Motor neuron (in vitro differentiated cells): ENCODE results near the gene OSBP2. TPM values are rescaled to one million over a fixed set of nuclear protein-coding genes. Genes with fewer than 3 reads are reported as not detected.

ENCODE experiments used
- ATAC-seq, 8 experiments: fragments of 200-7000 bp; cut with Tn5 transposase; replicated peaks in 6 of 8; 2 replicates each; pipeline ENCODE4 v1.8.0; 2021; ENCODE audit warnings: mild to moderate bottlenecking in 8 of 8, moderate library complexity in 8 of 8
- H3K27ac ChIP-seq, 2 donors: fragments of 250-450 bp; sonication (Bioruptor Pico); 2 replicates each; pipeline ENCODE4 v1.9.0; 2021; ENCODE audit warnings: antibody characterized with exemption in 2 of 2, mild to moderate bottlenecking in 2 of 2, moderate library complexity in 1 of 2
- H3K4me1 ChIP-seq, 2 donors: fragments of 250-450 bp; sonication (Bioruptor Pico); replicated peaks in 1 of 2; 2 replicates each; pipeline ENCODE4 v1.6.1; 2021; ENCODE audit warnings: antibody characterized with exemption in 2 of 2, mild to moderate bottlenecking in 2 of 2, moderate library complexity in 1 of 2
- H3K4me3 ChIP-seq, 5 donors: fragments of 250-450 bp; sonication (Bioruptor Pico); 2 replicates each; pipeline ENCODE4 v1.9.0; 2021; ENCODE audit warnings: antibody characterized with exemption in 5 of 5, mild to moderate bottlenecking in 5 of 5, moderate library complexity in 4 of 5
- WGBS, 10 experiments: fragments of 450-650 bp; shearing (Covaris generic); methylation state at CpG; one replicate each; pipeline ENCODE4 v1.0.0; 2022; 5-methylcytosine and 5-hydroxymethylcytosine counted together
- in situ Hi-C, 9 experiments: fragments of 400-800 bp; cut with MboI; loops; one replicate each; pipeline ENCODE4 v1.15.0; 2021; ENCODE audit warnings: low sequenced_read_pairs in 9 of 9, low pct_unique_long_range_greater_than_20kb in 2 of 9; ENCODE audit not compliant: unreplicated experiment in 9 of 9
- total RNA-seq, 8 experiments: library from RNA; unstranded; fragments of 300-600 nt; gene quantifications; 2 replicates each; pipeline versions ENCODE4 v1.2.3 to v1.2.4, GENCODE V29; 2022

OSBP2 gene
- total RNA-seq, 8 experiments from 2014 or later, result 0.63 to 16.6 (median 5.4) TPM

GRCh38 chr22:30865656-30866055 is 171.0 kb downstream of the OSBP2 start:
- ATAC-seq, result no peak
- WGBS, 10 experiments, result 50 to 100% (median 85%) methylated on average over 1 to 8 of the region's 11 CpGs; no CpG with 5 or more reads in 2 of the 10 experiments
- Histone ChIP-seq H3K4me3 (no peak overlapping the region), H3K4me1 (peaks cover 16 to 18% of the 10 kb centered on the region in 2 donors), H3K27ac (no peak overlapping the region)
- in situ Hi-C loops, result no loop called here

GRCh38 chr22:30866216-30866615 is 171.5 kb downstream of the OSBP2 start:
- Histone ChIP-seq H3K4me3 (no peak overlapping the region), H3K27ac (no peak overlapping the region), H3K4me1 (peaks cover 10 to 13% of the 10 kb centered on the region in 2 donors)
- in situ Hi-C loops, result no loop called here
- ATAC-seq, result no peak
- 60 to 100% (median 92%) methylated on average over 1 to 6 of the region's 8 CpGs; no CpG with 5 or more reads in 4 of the 10 experiments for WGBS, 10 experiments

- ATAC-seq, result peak in 1 of 8 experiments; percentile 19
- Histone ChIP-seq H3K27ac (no peak overlapping the region), H3K4me1 (peaks cover 10 to 11% of the 10 kb centered on the region in 2 donors), H3K4me3 (no peak overlapping the region)
- WGBS, 10 experiments, result 50 to 100% (median 100%) methylated on average over 1 to 2 of the region's 4 CpGs; no CpG with 5 or more reads in 4 of the 10 experiments
- in situ Hi-C loops, result no loop called here
These were observed 172.2 kb downstream of the OSBP2 start for GRCh38 chr22:30866811-30867271.

- Histone ChIP-seq H3K4me1 (peaks cover 15 to 16% of the 10 kb centered on the region in 2 donors), H3K4me3 (no peak overlapping the region), H3K27ac (no peak overlapping the region)
- in situ Hi-C loops, result no loop called here
- ATAC-seq, result peak in 4 of 8 experiments; percentile 9 to 27 (median 26)
- WGBS, 10 experiments, result 40 to 90% (median 80%) methylated on average over 2 to 8 of the region's 19 CpGs; no CpG with 5 or more reads in 3 of the 10 experiments
These were observed 173.3 kb downstream of the OSBP2 start for GRCh38 chr22:30867746-30868662.

GRCh38 chr22:30868663-30869385 is 174.2 kb downstream of the OSBP2 start:
- ATAC-seq, result peak in 7 of 8 experiments; percentile 38 to 83 (median 68)
- Histone ChIP-seq H3K4me3 (no peak overlapping the region), H3K4me1 (peaks cover 10 to 14% of the 10 kb centered on the region in 2 donors), H3K27ac (no peak overlapping the region)
- 40 to 75% (median 59%) methylated on average over 1 to 6 of the region's 12 CpGs; no CpG with 5 or more reads in 5 of the 10 experiments for WGBS, 10 experiments
- in situ Hi-C loops, result no loop called here

- 90 to 100% (median 96%) methylated on average over 1 to 6 of the region's 15 CpGs; no CpG with 5 or more reads in 6 of the 10 experiments for WGBS, 10 experiments
These were observed 175.2 kb downstream of the OSBP2 start for GRCh38 chr22:30869667-30870395.

GRCh38 chr22:30870451-30871345 is 176.0 kb downstream of the OSBP2 start:
- ATAC-seq, result peak in 1 of 8 experiments; percentile 7
- in situ Hi-C loops, result no loop called here
- H3K27ac ChIP-seq, result no peak overlapping the region
- peaks cover 10 to 16% of the 10 kb centered on the region in 2 donors for H3K4me1 ChIP-seq
- 60 to 100% (median 78%) methylated on average over 1 to 8 of the region's 36 CpGs; no CpG with 5 or more reads in 4 of the 10 experiments for WGBS, 10 experiments
- H3K4me3 ChIP-seq, result no peak overlapping the region

More at GRCh38 chr22:30869667-30870395, 175.2 kb downstream of the OSBP2 start:
- Histone ChIP-seq H3K4me3 (no peak overlapping the region), H3K4me1 (peaks cover 10 to 14% of the 10 kb centered on the region in 2 donors), H3K27ac (no peak overlapping the region)
- ATAC-seq, result no peak
- in situ Hi-C loops, result no loop called here

- Histone ChIP-seq H3K4me3 (no peak overlapping the region), H3K4me1 (peaks cover 18 to 25% of the 10 kb centered on the region in 2 donors), H3K27ac (peak overlapping the region in 1 of 2 donors; percentile 54)
- 49 to 100% (median 83%) methylated on average over 1 to 4 of the region's 13 CpGs; no CpG with 5 or more reads in 5 of the 10 experiments for WGBS, 10 experiments
- ATAC-seq, result no peak
- in situ Hi-C loops, result no loop called here
These were observed 177.0 kb downstream of the OSBP2 start for GRCh38 chr22:30871391-30872284.

- in situ Hi-C loops, result no loop called here
- ATAC-seq, result peak in 5 of 8 experiments; percentile 31 to 60 (median 50)
- peak overlapping the region in 1 of 2 donors; percentile 54 for H3K27ac ChIP-seq
- H3K4me1 ChIP-seq, result peaks cover 27 to 34% of the 10 kb centered on the region in 2 donors
- H3K4me3 ChIP-seq, result no peak overlapping the region
- WGBS, 10 experiments, result 35 to 100% (median 73%) methylated on average over 1 to 7 of the region's 16 CpGs; no CpG with 5 or more reads in 3 of the 10 experiments
These were observed 177.8 kb downstream of the OSBP2 start for GRCh38 chr22:30872285-30873041.

GRCh38 chr22:30873086-30873650 is 178.5 kb downstream of the OSBP2 start:
- ATAC-seq, result no peak
- Histone ChIP-seq H3K27ac (no peak overlapping the region), H3K4me3 (no peak overlapping the region), H3K4me1 (peaks cover 31 to 39% of the 10 kb centered on the region in 2 donors)
- WGBS, 10 experiments, result 50 to 100% (median 72%) methylated on average over 1 to 4 of the region's 9 CpGs; no CpG with 5 or more reads in 3 of the 10 experiments
- in situ Hi-C loops, result no loop called here
